GM19239 (cell line): ENCODE data around the gene CCDC102A.

Source experiments
- DNase-seq: peaks from one replicate; pipeline ENCODE4 v3.0.0; 2011; ENCODE audit warnings: low spot score; ENCODE audit not compliant: insufficient read length
- FAIRE-seq: peaks from 2 replicates; lab custom pipeline; 2011; peaks lifted over from hg19 to GRCh38; lab: Jason Lieb, UNC

CCDC102A gene

GRCh38 chr16:57481421-57481820, 55.0 kb downstream of the CCDC102A start:
- DNase-seq: no peak
- no peak for FAIRE-seq

GRCh38 chr16:57480754-57481230, 55.6 kb downstream of the CCDC102A start:
- DNase-seq (no peak), FAIRE-seq (no peak)

GRCh38 chr16:57479976-57480753, 56.2 kb downstream of the CCDC102A start:
- FAIRE-seq: no peak
- no peak for DNase-seq

GRCh38 chr16:57479205-57479975, 57.0 kb downstream of the CCDC102A start:
- FAIRE-seq: no peak
- DNase-seq: no peak

- DNase-seq (no peak), FAIRE-seq (no peak)
These were observed 57.8 kb downstream of the CCDC102A start for GRCh38 chr16:57478396-57479204.

GRCh38 chr16:57477531-57478202, 58.7 kb downstream of the CCDC102A start:
- DNase-seq: no peak
- no peak for FAIRE-seq

GRCh38 chr16:57476546-57477410, 59.6 kb downstream of the CCDC102A start:
- DNase-seq (no peak), FAIRE-seq (no peak)

GRCh38 chr16:57475711-57476339, 60.5 kb downstream of the CCDC102A start:
- peak; percentile 82 for DNase-seq
- FAIRE-seq: peak; percentile 96

GRCh38 chr16:57474671-57475661, 61.4 kb downstream of the CCDC102A start:
- no peak for DNase-seq
- no peak for FAIRE-seq

- DNase-seq (no peak), FAIRE-seq (no peak)
These were observed 62.5 kb downstream of the CCDC102A start for GRCh38 chr16:57473906-57474305.

- no peak for FAIRE-seq
- DNase-seq: no peak
These were observed 63.1 kb downstream of the CCDC102A start for GRCh38 chr16:57473176-57473840.

- no peak for DNase-seq
- no peak for FAIRE-seq
These were observed 63.7 kb downstream of the CCDC102A start for GRCh38 chr16:57472665-57473060.

- no peak for DNase-seq
- FAIRE-seq: no peak
These were observed 64.3 kb downstream of the CCDC102A start for GRCh38 chr16:57471852-57472664.

GRCh38 chr16:57471209-57471608, 65.2 kb downstream of the CCDC102A start:
- no peak for DNase-seq
- no peak for FAIRE-seq

GRCh38 chr16:57470711-57471110, 65.7 kb downstream of the CCDC102A start:
- DNase-seq (no peak), FAIRE-seq (no peak)

GRCh38 chr16:57469917-57470470, 66.4 kb downstream of the CCDC102A start:
- FAIRE-seq: no peak

More at GRCh38 chr16:57469917-57470470, 66.4 kb downstream of the CCDC102A start:
- DNase-seq: no peak
